ENCODE results near the gene ECHDC3. TPM values are rescaled to one million over a fixed set of nuclear protein-coding genes. Genes with fewer than 3 reads are reported as not detected.

ECHDC3 gene
- polyA plus RNA-seq, 1 of the 3 experiments (the other 2 are of a cell fraction), result 13.5 TPM

GRCh38 chr10:11695779-11696178 is 46.4 kb upstream of the ECHDC3 start:
- Histone ChIP-seq H3K79me2 (ENCODE audit: insufficient read depth) (no peaks in the 10 kb centered on the region), H3F3A (replicated peaks; ENCODE audit: insufficient read depth) (no peaks in the 10 kb centered on the region), H3K9me2 (no peaks in the 10 kb centered on the region), H4K20me1 (ENCODE audit: insufficient read depth) (no peaks in the 10 kb centered on the region), H3K9me3 (no peaks in the 10 kb centered on the region), H3K27ac (ENCODE audit: low read depth in 2 of 2, low read length in 1 of 2) (no peak overlapping the region), H3K9ac (no peak overlapping the region), H3K4me2 (no peak overlapping the region), H3K36me3 (replicated peaks in 1 of 2; ENCODE audit: control insufficient read depth in 1 of 2, insufficient read depth in 2 of 2, low read length in 1 of 2) (no peaks in the 10 kb centered on the region), H3K4me3 (ENCODE audit: low read depth in 2 of 2, low read length in 1 of 2) (no peak overlapping the region), H3K27me3 (ENCODE audit: insufficient read depth) (no peaks in the 10 kb centered on the region; the same call in 1 of the 2 replicates), H2AFZ (ENCODE audit: low read depth) (no peak overlapping the region), H3K4me1 (ENCODE audit: control insufficient read depth in 1 of 2, insufficient read depth in 2 of 2, low read depth in 1 of 2, low read length in 1 of 2) (no peaks in the 10 kb centered on the region)
- ChIA-PET POLR2A (no interaction called here), CTCF (no interaction called here)
- WGBS (ENCODE audit: low lambda C conversion rate), result 67% methylated on average over 2 of the region's 2 CpGs
- no peak for DNase-seq
- TF ChIP-seq POLR2AphosphoS5 (IDR thresholded peaks at IDR 0.05; ENCODE audit: low read depth, low read length) (no peak), NRF1 (IDR thresholded peaks at IDR 0.05; ENCODE audit: low read depth, low read length) (no peak), YY1 (IDR thresholded peaks at IDR 0.05; ENCODE audit: low read depth) (no peak), FOXM1 (IDR thresholded peaks at IDR 0.05; ENCODE audit: low read depth) (no peak), GATA2 (CRISPR knock-in tag; IDR thresholded peaks at IDR 0.05) (no peak), TAF1 (IDR thresholded peaks at IDR 0.05; ENCODE audit: borderline replicate concordance, low read depth, low read length) (no peak), CTCF (IDR thresholded peaks at IDR 0.05) (no peak), TEAD4 (IDR thresholded peaks at IDR 0.05; ENCODE audit: borderline replicate concordance, insufficient read depth) (no peak), GABPA (IDR thresholded peaks at IDR 0.05; ENCODE audit: low read depth) (no peak), CHD2 (IDR thresholded peaks at IDR 0.05; ENCODE audit: low read length, partially characterized antibody) (no peak), EP300 (IDR thresholded peaks at IDR 0.05; ENCODE audit: borderline replicate concordance in 1 of 2, low read depth in 1 of 2, low read length in 1 of 2) (no peak), ZBTB33 (IDR thresholded peaks at IDR 0.05; ENCODE audit: borderline replicate concordance, low read depth) (no peak)

GRCh38 chr10:11697718-11698527 is 44.3 kb upstream of the ECHDC3 start:
- Histone ChIP-seq H3K27me3 (ENCODE audit: insufficient read depth) (no peaks in the 10 kb centered on the region), H3K4me1 (ENCODE audit: control insufficient read depth in 1 of 2, insufficient read depth in 2 of 2, low read depth in 1 of 2, low read length in 1 of 2) (no peaks in the 10 kb centered on the region), H3F3A (replicated peaks; ENCODE audit: insufficient read depth) (no peaks in the 10 kb centered on the region), H3K36me3 (replicated peaks in 1 of 2; ENCODE audit: control insufficient read depth in 1 of 2, insufficient read depth in 2 of 2, low read length in 1 of 2) (no peaks in the 10 kb centered on the region), H3K9me3 (no peaks in the 10 kb centered on the region), H2AFZ (ENCODE audit: low read depth) (no peak overlapping the region), H3K27ac (ENCODE audit: low read depth in 2 of 2, low read length in 1 of 2) (no peak overlapping the region), H3K4me2 (no peak overlapping the region), H4K20me1 (ENCODE audit: insufficient read depth) (no peaks in the 10 kb centered on the region), H3K4me3 (ENCODE audit: low read depth in 2 of 2, low read length in 1 of 2) (no peak overlapping the region), H3K79me2 (ENCODE audit: insufficient read depth) (no peaks in the 10 kb centered on the region), H3K9me2 (no peaks in the 10 kb centered on the region), H3K9ac (no peak overlapping the region)
- 83% methylated on average over 6 of the region's 6 CpGs for WGBS (ENCODE audit: low lambda C conversion rate)
- DNase-seq, result no peak
- no peak for TF ChIP-seq MEF2A (IDR thresholded peaks at IDR 0.05; ENCODE audit: borderline replicate concordance, low read depth)
- no peak for TF ChIP-seq NRF1 (IDR thresholded peaks at IDR 0.05; ENCODE audit: low read depth, low read length)
- no peak for TF ChIP-seq FOSL2 (IDR thresholded peaks at IDR 0.05; ENCODE audit: borderline replicate concordance, low read depth)
- TF ChIP-seq EZH2phosphoT487 (IDR thresholded peaks at IDR 0.05; ENCODE audit: borderline replicate concordance, low read depth), result no peak
- no peak for TF ChIP-seq GATA2 (CRISPR knock-in tag; IDR thresholded peaks at IDR 0.05)
- POLR2A ChIA-PET, result no interaction called here
- CTCF ChIA-PET, result interaction anchor here (2.9 kb wide), 1 partner anchor 27 kb away, joined by 7 read pairs; no protein-coding TSS in a partner anchor

Data from SK-N-SH (cell line).